ENCODE results near the gene DEAF1. TPM values are rescaled to one million over a fixed set of nuclear protein-coding genes. Genes with fewer than 3 reads are reported as not detected.

DEAF1 gene
- total and polyA plus RNA-seq, 2 of the 13 experiments (the other 11 are each of a cell fraction or from before 2014, with no cell fraction given), result 22.3 to 29.6 TPM

DNA sequence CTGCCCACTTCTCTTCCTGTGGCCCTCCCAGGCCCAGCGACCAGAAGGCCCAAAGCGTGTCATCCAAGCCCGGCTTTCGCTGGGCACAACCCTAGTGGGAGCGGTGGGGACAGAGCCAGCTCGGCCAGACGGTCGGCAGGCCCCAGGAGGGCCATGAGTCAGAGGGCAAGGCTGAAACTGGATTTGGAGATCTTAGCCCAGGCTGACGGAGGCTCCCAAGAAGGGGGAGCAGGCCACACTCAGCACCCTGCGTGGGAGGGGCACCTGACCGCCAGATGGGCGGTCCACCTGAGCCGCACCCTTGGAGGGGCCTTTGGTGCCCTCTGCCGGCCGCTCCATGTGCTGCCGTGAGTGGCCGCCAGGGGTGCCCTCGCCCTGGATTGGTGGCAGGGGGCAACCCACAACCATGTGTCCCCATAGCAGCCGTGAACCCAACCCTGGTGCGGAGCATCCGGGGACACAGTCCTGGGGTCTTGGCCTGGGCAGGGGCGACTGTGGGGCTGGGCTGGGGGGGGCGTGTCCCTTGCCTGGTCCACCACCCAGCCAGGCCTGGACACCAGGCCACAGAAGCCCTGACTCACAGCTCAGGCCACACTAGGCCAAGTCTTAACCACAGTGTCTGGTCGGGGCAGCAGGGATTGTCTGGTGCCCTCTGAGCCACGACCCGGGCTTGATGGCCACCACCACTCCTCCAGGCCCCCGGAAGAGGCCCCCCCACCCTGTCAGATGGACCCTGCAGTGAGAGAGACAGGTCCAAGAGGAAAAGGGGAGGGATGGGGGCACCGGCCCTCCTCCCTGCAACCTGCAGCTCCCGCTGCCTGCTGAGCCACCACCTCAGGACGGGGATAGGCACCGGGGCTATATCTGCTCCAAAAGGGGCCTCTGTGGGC lies 33.1 kb upstream of the DEAF1 start (continued):
- TF ChIP-seq ZNF232 (CRISPR knock-in tag; IDR thresholded peaks at IDR 0.05; ENCODE audit: borderline replicate concordance), result 0 out of 2 replicates have a peak, but pooled peaks have one; percentile 33
- TF ChIP-seq NCOA2 (CRISPR knock-in tag; IDR thresholded peaks at IDR 0.05), result peak; percentile 47
- TF ChIP-seq ZNF367 (CRISPR knock-in tag; IDR thresholded peaks at IDR 0.05; ENCODE audit: borderline replicate concordance), result no peak
- TF ChIP-seq ZNF136 (CRISPR knock-in tag; IDR thresholded peaks at IDR 0.05; ENCODE audit: low read depth), result no peak
- TF ChIP-seq, protein P1, sequence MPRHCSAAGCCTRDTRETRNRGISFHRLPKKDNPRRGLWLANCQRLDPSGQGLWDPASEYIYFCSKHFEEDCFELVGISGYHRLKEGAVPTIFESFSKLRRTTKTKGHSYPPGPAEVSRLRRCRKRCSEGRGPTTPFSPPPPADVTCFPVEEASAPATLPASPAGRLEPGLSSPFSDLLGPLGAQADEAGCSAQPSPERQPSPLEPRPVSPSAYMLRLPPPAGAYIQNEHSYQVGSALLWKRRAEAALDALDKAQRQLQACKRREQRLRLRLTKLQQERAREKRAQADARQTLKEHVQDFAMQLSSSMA (CRISPR knock-in tag; IDR thresholded peaks at IDR 0.05), result peak; percentile 49; the same call in 1 of the 2 replicates
- TF ChIP-seq BORCS8-MEF2B (CRISPR knock-in tag; IDR thresholded peaks at IDR 0.05), result peak; percentile 58
- peak; percentile 29; the same call in 1 of the 2 replicates for TF ChIP-seq ZNF331 (CRISPR knock-in tag; IDR thresholded peaks at IDR 0.05)
- peak; percentile 65; the same call in 1 of the 2 replicates for TF ChIP-seq ZNF788 (CRISPR knock-in tag; IDR thresholded peaks at IDR 0.05; ENCODE audit: borderline replicate concordance)
- TF ChIP-seq CREM (IDR thresholded peaks at IDR 0.05), result 0 out of 2 replicates have a peak, but pooled peaks have one; percentile 6
- TF ChIP-seq CREM (CRISPR knock-in tag; IDR thresholded peaks at IDR 0.05), result no peak
- TF ChIP-seq THYN1 (CRISPR knock-in tag; IDR thresholded peaks at IDR 0.05; ENCODE audit: borderline replicate concordance, low read depth), result no peak
- TF ChIP-seq, protein P2, sequence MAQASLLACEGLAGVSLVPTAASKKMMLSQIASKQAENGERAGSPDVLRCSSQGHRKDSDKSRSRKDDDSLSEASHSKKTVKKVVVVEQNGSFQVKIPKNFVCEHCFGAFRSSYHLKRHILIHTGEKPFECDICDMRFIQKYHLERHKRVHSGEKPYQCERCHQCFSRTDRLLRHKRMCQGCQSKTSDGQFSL (CRISPR knock-in tag; IDR thresholded peaks at IDR 0.05), result peak; percentile 47
- peak; percentile 34; the same call in 1 of the 2 replicates for TF ChIP-seq SP2 (CRISPR knock-in tag; IDR thresholded peaks at IDR 0.05)
- TF ChIP-seq ISX (CRISPR knock-in tag; conservative IDR thresholded peaks at IDR 0.05), result no peak
- peak; percentile 44; the same call in 1 of the 2 replicates for TF ChIP-seq ZNF619 (CRISPR knock-in tag; IDR thresholded peaks at IDR 0.05)
- TF ChIP-seq, protein P3, sequence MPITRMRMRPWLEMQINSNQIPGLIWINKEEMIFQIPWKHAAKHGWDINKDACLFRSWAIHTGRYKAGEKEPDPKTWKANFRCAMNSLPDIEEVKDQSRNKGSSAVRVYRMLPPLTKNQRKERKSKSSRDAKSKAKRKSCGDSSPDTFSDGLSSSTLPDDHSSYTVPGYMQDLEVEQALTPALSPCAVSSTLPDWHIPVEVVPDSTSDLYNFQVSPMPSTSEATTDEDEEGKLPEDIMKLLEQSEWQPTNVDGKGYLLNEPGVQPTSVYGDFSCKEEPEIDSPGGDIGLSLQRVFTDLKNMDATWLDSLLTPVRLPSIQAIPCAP (CRISPR knock-in tag; IDR thresholded peaks at IDR 0.05; ENCODE audit: low read depth), result no peak
- no peak for TF ChIP-seq SMARCC2 (IDR thresholded peaks at IDR 0.05)
- TF ChIP-seq SKI (IDR thresholded peaks at IDR 0.05; ENCODE audit: partially characterized antibody), result peak; percentile 66
- TF ChIP-seq TCF7L2 (IDR thresholded peaks at IDR 0.05; ENCODE audit: low read depth, low read length), result no peak
- TF ChIP-seq ZFP41 (CRISPR knock-in tag; IDR thresholded peaks at IDR 0.05; ENCODE audit: borderline replicate concordance), result peak; percentile 21; the same call in 1 of the 2 replicates
- TF ChIP-seq RBFOX2 (IDR thresholded peaks at IDR 0.05; ENCODE audit: low read depth, low read length), result peak; percentile 89
- TF ChIP-seq, protein P4, sequence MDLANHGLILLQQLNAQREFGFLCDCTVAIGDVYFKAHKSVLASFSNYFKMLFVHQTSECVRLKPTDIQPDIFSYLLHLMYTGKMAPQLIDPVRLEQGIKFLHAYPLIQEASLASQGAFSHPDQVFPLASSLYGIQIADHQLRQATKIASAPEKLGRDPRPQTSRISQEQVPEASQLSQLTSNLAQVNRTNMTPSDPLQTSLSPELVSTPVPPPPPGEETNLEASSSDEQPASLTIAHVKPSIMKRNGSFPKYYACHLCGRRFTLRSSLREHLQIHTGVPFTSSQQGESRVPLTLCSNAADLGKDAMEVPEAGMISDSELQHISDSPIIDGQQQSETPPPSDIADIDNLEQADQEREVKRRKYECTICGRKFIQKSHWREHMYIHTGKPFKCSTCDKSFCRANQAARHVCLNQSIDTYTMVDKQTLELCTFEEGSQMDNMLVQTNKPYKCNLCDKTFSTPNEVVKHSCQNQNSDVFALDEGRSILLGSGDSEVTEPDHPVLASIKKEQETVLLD (CRISPR knock-in tag; IDR thresholded peaks at IDR 0.05; ENCODE audit: low read depth), result 0 out of 2 replicates have a peak, but pooled peaks have one; percentile 25
- TF ChIP-seq MXI1 (IDR thresholded peaks at IDR 0.05; ENCODE audit: borderline replicate concordance, low read depth, low read length), result peak; percentile 69; the same call in 1 of the 3 replicates
- TF ChIP-seq, protein P5, sequence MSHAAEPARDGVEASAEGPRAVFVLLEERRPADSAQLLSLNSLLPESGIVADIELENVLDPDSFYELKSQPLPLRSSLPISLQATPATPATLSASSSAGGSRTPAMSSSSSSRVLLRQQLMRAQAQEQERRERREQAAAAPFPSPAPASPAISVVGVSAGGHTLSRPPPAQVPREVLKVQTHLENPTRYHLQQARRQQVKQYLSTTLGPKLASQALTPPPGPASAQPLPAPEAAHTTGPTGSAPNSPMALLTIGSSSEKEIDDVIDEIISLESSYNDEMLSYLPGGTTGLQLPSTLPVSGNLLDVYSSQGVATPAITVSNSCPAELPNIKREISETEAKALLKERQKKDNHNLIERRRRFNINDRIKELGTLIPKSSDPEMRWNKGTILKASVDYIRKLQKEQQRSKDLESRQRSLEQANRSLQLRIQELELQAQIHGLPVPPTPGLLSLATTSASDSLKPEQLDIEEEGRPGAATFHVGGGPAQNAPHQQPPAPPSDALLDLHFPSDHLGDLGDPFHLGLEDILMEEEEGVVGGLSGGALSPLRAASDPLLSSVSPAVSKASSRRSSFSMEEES (CRISPR knock-in tag; IDR thresholded peaks at IDR 0.05), result peak; percentile 44
- no peak for TF ChIP-seq RAD51 (IDR thresholded peaks at IDR 0.05; ENCODE audit: borderline replicate concordance)
